ENCODE results near the gene COPZ2.

DNA sequence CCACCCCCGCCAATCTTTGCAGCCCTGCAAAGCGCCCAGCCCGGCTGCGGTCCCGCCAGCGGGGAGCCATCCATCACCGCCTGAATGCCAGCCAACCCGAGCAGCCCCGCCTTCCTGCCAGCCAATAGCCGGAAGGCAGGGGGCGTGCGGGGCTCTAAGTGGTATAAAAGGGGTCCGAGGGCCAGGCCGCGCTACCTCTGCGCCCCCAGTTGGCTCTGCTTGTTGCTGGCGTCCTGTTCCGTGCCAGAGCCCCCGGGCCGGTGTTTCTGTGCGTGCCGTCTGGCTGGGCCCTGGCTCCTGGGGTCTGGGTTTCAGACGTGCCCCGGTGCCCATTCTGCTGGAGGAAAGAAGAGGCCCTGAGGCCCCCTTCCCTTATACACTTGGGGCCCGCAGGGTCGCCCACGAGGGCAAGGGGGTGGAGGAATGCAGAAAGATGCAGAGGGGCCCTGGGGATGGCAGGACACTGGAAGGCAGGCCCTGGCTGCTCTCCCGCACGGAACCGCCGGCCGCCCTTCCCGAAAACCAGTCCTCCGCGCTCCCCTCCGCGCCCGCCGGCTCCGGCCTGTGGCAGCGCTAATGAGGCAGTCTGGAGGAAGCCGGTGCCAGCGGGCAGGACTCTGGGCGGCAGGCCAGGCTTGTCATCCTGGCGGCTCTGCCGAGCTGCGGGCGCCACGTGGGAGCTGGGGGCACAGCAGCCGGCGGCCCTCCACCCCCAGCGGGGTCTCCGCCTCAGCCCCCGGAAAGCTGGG, 14.0 kb downstream of the COPZ2 start:
- TF ChIP-seq, protein P1, sequence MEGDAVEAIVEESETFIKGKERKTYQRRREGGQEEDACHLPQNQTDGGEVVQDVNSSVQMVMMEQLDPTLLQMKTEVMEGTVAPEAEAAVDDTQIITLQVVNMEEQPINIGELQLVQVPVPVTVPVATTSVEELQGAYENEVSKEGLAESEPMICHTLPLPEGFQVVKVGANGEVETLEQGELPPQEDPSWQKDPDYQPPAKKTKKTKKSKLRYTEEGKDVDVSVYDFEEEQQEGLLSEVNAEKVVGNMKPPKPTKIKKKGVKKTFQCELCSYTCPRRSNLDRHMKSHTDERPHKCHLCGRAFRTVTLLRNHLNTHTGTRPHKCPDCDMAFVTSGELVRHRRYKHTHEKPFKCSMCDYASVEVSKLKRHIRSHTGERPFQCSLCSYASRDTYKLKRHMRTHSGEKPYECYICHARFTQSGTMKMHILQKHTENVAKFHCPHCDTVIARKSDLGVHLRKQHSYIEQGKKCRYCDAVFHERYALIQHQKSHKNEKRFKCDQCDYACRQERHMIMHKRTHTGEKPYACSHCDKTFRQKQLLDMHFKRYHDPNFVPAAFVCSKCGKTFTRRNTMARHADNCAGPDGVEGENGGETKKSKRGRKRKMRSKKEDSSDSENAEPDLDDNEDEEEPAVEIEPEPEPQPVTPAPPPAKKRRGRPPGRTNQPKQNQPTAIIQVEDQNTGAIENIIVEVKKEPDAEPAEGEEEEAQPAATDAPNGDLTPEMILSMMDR (tag by site-specific recombination; IDR thresholded peaks at IDR 0.05): peak; percentile 84
- no peak for TF ChIP-seq ZNF610 (tag by site-specific recombination; IDR thresholded peaks at IDR 0.05; ENCODE audit: borderline replicate concordance)
- TF ChIP-seq ZNF184 (tag by site-specific recombination; IDR thresholded peaks at IDR 0.05): no peak
- TF ChIP-seq ZBTB8A (tag by site-specific recombination; IDR thresholded peaks at IDR 0.05): peak; percentile 72
- no peak for TF ChIP-seq ZNF626 (tag by site-specific recombination; IDR thresholded peaks at IDR 0.05)
- TF ChIP-seq ZNF514 (tag by site-specific recombination; IDR thresholded peaks at IDR 0.05): no peak
- peak; percentile 84 for TF ChIP-seq ZNF449 (tag by site-specific recombination; IDR thresholded peaks at IDR 0.05)
